GM10266 (cell line): ENCODE measurements around the gene RBMS3.

Source experiments
- DNase-seq: peaks from one replicate; pipeline ENCODE4 v3.0.0; 2012; ENCODE audit errors: extremely low spot score
- TF ChIP-seq, protein P1 (sequence below): IDR thresholded peaks from 2 replicates; pipeline ENCODE4 v1.5.1; 2012; ENCODE audit warnings: mild to moderate bottlenecking, low read depth; ENCODE audit not compliant: control insufficient read depth, insufficient read depth; ENCODE audit errors: missing control alignments

RBMS3 gene

DNA sequence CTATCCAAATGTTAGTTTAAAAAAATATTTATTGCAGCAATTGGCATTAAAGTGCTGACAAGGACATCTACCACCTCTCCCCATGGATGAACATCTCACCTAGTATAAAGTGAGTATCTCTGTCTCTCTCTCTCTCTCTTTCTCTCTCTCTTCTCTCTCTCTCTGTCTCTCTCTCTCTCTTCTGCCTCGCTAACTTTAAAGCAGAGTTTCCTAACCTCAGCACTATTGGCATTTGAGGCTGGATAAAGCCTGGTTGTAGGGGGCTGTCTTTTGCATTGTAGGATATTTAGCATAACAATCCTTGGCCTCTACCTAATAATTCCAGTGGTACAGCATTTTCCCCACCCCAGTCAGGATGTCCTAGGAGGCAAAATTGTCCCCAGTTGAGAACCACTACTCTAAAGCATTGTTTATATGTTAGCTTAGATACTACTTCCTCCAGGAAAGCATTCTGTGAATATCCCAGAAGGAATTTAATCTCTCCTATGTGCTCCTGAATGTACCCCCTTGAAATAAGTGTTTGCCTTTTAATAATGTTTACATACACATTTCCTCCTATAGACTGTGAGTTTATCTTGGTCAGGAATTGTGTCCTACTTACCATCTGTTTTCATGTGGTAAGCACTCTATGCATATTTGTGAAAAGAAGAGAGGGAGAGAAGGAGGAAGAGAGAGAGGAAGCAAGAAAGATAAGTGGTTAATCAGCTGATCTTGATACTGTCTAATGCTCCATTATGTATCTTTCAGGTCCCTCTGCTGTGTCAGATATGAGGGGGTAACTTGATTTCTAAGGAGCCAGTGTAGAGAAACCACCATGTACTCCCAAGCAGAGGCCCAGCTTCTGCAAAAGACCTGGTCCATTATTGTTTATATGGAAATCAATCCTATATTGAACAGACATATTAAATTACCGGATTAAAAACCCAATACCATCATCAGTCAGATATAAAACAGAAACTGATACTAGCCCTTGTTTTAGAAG is 346.6 kb downstream of the RBMS3 start:
- TF ChIP-seq, protein P1, sequence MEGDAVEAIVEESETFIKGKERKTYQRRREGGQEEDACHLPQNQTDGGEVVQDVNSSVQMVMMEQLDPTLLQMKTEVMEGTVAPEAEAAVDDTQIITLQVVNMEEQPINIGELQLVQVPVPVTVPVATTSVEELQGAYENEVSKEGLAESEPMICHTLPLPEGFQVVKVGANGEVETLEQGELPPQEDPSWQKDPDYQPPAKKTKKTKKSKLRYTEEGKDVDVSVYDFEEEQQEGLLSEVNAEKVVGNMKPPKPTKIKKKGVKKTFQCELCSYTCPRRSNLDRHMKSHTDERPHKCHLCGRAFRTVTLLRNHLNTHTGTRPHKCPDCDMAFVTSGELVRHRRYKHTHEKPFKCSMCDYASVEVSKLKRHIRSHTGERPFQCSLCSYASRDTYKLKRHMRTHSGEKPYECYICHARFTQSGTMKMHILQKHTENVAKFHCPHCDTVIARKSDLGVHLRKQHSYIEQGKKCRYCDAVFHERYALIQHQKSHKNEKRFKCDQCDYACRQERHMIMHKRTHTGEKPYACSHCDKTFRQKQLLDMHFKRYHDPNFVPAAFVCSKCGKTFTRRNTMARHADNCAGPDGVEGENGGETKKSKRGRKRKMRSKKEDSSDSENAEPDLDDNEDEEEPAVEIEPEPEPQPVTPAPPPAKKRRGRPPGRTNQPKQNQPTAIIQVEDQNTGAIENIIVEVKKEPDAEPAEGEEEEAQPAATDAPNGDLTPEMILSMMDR = no peak
- no peak for DNase-seq

DNA sequence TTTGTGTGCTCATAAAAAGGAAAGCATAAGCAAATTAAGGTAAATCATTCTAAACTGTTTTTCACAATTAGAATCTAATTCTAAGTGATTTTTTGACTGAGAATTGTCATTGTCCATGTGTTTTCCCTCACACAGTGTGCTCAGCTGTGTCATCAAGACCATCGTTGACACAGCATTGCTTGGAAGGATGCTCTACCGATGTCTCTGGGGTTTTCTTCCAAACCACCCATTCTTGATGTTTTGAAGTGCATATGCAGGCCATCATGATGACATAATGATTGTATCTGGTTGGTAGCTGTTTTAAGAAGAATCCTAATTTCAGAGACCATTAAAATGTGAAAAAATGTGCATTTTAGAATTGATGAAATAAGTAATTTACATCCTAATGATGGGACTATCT is 347.9 kb downstream of the RBMS3 start:
- TF ChIP-seq, protein P1 = no peak
- DNase-seq = no peak

DNA sequence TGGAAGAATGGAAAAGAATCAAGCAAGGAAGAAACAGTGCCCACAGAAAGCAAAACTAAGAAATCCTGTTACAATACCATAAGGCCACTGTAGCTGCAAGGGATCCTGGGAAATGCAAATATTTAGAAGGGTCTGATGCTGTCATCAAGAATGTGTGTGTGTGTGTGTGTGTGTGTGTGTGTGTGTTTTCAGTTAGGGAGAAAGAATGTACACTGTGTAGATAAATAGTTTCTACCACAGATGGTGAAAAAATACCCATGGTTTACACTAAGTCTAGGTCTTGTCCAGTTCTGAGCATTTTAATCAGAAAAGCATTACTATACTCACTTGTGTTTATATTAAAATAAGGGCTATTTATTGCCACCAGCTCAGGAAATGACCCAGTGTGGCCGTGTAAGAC is 355.0 kb downstream of the RBMS3 start:
- no peak for DNase-seq
- TF ChIP-seq, protein P1 = no peak

DNA sequence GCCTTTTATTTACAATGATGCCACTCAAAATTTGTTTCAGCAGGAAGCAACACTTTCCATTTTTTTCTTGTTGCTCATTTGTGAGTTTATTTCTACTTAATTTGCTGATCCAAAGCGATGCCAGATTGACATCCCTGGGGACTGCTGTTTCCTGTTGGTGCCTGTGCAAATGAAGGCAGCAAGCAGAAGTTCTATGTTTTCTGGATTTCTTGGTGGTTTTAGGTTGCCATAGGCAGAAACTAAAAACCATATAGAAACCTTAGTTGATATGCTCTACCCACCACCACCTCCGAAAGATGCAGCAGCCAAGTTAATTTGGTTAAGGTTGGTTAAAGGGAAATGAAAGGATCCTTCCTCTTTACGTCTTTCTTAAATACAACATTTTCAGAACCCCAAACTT is 356.2 kb downstream of the RBMS3 start:
- no peak for DNase-seq
- TF ChIP-seq, protein P1 = no peak

DNA sequence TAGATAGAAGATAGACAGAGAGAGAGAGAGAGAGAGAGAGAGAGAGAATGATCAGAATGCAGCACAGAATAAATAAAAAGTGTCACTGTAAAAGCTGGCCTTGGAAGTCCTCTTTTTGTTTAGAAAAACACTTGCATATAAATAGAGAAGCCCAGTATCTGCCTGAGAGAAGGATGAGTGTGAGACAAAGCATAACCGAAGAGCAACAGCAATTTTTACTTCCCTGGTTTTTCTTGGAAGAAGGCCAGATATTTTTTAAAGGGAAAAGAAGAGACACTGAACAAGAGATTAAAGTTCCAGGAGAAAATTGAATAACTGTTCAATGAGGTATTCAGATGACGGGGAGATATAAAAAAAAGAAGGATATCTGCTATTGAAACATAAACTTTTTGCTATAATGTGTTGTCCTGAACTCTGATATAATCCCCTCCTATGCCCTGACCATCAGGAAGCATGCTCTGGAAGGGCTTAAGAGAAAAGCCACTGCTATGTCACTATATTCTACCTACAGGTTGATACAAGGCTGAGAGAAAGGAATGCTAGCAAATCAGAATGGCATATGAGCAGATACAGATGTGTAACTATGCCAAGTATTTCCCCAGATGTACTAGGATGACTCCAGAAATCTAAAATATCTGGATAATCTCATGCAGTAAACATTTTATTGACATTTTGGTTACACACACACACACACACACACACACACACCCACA is 358.9 kb downstream of the RBMS3 start:
- no peak for DNase-seq
- TF ChIP-seq, protein P1 = no peak

DNA sequence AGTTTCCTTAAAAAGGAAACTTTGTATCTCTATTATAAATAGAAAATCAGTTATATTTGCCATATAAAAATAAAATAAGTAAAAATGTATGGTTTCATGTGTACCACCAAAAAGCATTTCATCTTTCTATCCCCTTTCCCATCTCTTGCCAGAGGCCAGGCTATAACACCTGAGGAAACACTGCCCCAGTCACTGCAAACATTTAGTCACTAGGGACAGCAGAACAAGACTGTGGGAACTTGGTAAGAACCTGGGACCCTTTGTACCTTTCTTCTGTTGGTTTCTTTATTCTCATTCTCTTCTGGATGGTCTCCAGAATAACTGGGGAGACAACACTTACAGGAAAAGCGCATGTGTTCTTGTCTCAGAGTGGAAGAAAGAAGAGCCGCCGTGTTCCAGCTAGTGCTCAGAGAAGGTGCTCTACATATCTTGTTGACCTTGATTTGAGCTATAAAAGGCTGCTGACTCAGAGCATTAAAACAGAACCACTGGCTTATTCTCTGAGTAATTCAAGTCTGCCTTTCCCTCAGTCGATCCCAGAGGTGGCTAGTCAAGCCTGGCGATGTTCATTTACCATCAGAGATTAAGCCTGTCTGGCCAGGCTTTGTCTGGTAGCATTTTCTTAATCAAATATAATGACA is 361.6 kb downstream of the RBMS3 start:
- TF ChIP-seq, protein P1 = no peak
- no peak for DNase-seq
